ENCODE results near the gene A1CF. TPM values are rescaled to one million over a fixed set of nuclear protein-coding genes. Genes with fewer than 3 reads are reported as not detected.

A1CF gene
- total and polyA plus RNA-seq, 10 of the 15 experiments (the other 5 are each of a cell fraction or from before 2014, with no cell fraction given) = 0.10 TPM; not detected in 9

DNA sequence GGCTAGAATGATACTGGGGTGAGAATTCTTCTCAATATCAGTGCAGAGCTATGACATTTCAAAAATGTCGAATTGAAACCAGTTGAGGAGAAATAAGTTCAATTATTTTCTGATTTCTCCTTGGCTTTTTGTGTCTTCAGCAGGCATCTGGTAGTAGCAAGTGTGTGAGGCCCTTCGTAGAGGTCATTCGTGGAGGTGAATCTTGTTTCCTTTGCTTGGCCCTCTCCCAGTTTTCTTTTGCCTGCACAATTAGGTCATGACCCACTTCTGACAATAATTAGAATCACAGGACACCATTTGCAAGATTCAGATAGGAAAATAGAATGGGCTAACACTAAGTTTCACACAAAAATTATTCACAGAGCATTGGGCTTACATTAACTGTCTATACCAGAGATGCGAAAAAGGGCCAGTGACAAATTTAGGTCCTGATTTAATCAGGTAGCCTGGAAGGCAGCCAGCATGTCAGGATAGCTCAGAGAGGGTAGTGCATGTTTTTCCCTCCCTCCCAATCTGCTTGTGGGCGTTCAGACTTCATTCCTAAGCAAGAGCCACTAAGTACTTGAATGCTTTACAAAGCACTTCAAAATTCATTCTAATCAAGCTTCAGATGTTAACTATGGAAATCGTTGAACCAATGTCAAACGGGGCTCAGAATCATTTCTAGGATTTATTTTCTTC is 24.0 kb upstream of the A1CF start (continued):
- TF ChIP-seq REST (IDR thresholded peaks at IDR 0.05; ENCODE audit: low read depth, low read length) = no peak
- no peak for TF ChIP-seq IRF4 (IDR thresholded peaks at IDR 0.05; ENCODE audit: low read depth, low read length)
- TF ChIP-seq WRNIP1 (IDR thresholded peaks at IDR 0.05; ENCODE audit: borderline replicate concordance, low read depth, low read length) = no peak
- no peak for TF ChIP-seq JUND (IDR thresholded peaks at IDR 0.05; ENCODE audit: low read depth, low read length)
- no peak for TF ChIP-seq ZBTB33 (IDR thresholded peaks at IDR 0.05)
- no peak for TF ChIP-seq DPF2 (IDR thresholded peaks at IDR 0.05)
- no peak for TF ChIP-seq SREBF1 (IDR thresholded peaks at IDR 0.05; ENCODE audit: low read length)

DNA sequence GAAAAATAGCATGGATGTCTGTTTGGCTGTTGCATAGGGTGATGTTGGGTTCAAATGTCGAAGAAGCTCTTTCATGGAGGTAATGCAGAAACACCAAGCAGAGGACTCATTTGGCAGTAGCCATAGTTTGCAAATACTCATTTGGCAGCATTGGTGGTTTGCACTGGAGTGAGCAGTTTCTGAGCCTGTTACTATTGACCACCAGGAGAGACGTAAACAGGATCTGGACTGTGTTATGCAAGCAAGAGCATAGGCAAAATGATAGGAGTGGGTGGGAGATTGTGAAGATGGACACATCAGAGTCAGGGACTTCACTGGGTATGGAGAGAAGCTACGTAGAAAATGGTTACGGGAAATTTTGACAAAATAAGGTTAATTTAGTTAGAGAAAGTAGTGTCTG is 22.9 kb upstream of the A1CF start:
- no peak for DNase-seq (ENCODE audit: low read depth, low spot score)
- POLR2A ChIA-PET = no interaction called here
- Histone ChIP-seq H3K4me2 (ENCODE audit: control insufficient read depth, insufficient read depth) (no peak overlapping the region), H3K27me3 (replicated peaks in 1 of 2; ENCODE audit: control insufficient read depth in 2 of 2, insufficient read depth in 2 of 2, low read length in 1 of 2) (no peaks in the 10 kb centered on the region), H2AFZ (ENCODE audit: control insufficient read depth, low read depth, low read length) (no peak overlapping the region), H3K4me3 (no peak overlapping the region), H3K36me3 (ENCODE audit: control insufficient read depth in 2 of 2, insufficient read depth in 2 of 2, low read length in 1 of 2) (no peaks in the 10 kb centered on the region), H3K9ac (ENCODE audit: control insufficient read depth, insufficient read depth, low read length) (no peak overlapping the region), H3K79me2 (ENCODE audit: control insufficient read depth, insufficient read depth, low read length) (no peaks in the 10 kb centered on the region), H4K20me1 (ENCODE audit: control insufficient read depth, insufficient read depth) (no peaks in the 10 kb centered on the region), H3K9me3 (replicated peaks; ENCODE audit: control insufficient read depth, insufficient read depth, low read length) (no peaks in the 10 kb centered on the region), H3K4me1 (ENCODE audit: control insufficient read depth, insufficient read depth, low read length) (no peaks in the 10 kb centered on the region), H3K27ac (ENCODE audit: control insufficient read depth, insufficient read depth) (no peak overlapping the region)
- in situ Hi-C loops (cut with MboI) (no loop called here), intact Hi-C loops (cut with micrococcal nuclease; ENCODE audit: unreplicated experiment) (no loop called here)
- RAD21 ChIA-PET (ENCODE audit: unreplicated experiment) = no interaction called here
- SMC1A ChIA-PET (ENCODE audit: uncharacterized antibody, unreplicated experiment) = no interaction called here
- FAIRE-seq = no peak
- ATAC-seq = no peak
- WGBS (ENCODE audit: insufficient coverage, insufficient replicate concordance, low lambda C conversion rate, missing lambda C conversion rate) = 34% methylated on average over 4 of the region's 4 CpGs
- CTCF ChIA-PET = no interaction called here
- BruUV-seq (replicated peaks) = no TSS peak
- no peak for TF ChIP-seq IRF3 (IDR thresholded peaks at IDR 0.05)
- TF ChIP-seq, protein P1, sequence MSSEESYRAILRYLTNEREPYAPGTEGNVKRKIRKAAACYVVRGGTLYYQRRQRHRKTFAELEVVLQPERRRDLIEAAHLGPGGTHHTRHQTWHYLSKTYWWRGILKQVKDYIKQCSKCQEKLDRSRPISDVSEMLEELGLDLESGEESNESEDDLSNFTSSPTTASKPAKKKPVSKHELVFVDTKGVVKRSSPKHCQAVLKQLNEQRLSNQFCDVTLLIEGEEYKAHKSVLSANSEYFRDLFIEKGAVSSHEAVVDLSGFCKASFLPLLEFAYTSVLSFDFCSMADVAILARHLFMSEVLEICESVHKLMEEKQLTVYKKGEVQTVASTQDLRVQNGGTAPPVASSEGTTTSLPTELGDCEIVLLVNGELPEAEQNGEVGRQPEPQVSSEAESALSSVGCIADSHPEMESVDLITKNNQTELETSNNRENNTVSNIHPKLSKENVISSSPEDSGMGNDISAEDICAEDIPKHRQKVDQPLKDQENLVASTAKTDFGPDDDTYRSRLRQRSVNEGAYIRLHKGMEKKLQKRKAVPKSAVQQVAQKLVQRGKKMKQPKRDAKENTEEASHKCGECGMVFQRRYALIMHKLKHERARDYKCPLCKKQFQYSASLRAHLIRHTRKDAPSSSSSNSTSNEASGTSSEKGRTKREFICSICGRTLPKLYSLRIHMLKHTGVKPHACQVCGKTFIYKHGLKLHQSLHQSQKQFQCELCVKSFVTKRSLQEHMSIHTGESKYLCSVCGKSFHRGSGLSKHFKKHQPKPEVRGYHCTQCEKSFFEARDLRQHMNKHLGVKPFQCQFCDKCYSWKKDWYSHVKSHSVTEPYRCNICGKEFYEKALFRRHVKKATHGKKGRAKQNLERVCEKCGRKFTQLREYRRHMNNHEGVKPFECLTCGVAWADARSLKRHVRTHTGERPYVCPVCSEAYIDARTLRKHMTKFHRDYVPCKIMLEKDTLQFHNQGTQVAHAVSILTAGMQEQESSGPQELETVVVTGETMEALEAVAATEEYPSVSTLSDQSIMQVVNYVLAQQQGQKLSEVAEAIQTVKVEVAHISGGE (CRISPR knock-in tag; IDR thresholded peaks at IDR 0.05) = no peak
- no peak for TF ChIP-seq ASH2L (IDR thresholded peaks at IDR 0.05; ENCODE audit: borderline replicate concordance, low read depth)
- no peak for TF ChIP-seq SUZ12 (IDR thresholded peaks at IDR 0.05; ENCODE audit: unreplicated experiment)

Measured in GM12878 (cell line).